GM21381 (cell line): ENCODE data around the gene EGLN3.

ENCODE experiments used
- ATAC-seq: cut with Tn5 transposase; IDR thresholded peaks from one replicate; pipeline ENCODE4 v1.9.1; 2021; ENCODE audit warnings: mild to moderate bottlenecking, moderate library complexity; ENCODE audit not compliant: unreplicated experiment

The EGLN3 gene

DNA sequence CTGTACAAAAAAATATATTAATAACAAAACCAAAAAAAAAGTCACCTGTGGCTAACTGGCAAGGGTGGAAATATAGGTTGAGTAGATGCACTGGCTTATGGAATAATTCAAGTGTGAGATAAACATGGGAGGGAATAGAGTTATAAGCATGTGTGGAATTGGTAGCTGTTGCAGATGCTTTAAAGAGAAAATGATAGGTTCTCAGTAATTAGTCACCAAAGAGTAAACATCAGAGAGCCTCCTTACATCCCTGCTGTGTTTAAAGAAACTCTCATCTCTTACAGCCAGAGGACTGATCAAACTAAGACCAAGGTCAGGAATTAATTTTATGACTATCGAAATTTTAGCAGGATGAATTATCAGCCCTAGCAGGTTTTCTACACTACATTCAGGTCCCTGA lies 70.5 kb downstream of the EGLN3 start:
- ATAC-seq = no peak

DNA sequence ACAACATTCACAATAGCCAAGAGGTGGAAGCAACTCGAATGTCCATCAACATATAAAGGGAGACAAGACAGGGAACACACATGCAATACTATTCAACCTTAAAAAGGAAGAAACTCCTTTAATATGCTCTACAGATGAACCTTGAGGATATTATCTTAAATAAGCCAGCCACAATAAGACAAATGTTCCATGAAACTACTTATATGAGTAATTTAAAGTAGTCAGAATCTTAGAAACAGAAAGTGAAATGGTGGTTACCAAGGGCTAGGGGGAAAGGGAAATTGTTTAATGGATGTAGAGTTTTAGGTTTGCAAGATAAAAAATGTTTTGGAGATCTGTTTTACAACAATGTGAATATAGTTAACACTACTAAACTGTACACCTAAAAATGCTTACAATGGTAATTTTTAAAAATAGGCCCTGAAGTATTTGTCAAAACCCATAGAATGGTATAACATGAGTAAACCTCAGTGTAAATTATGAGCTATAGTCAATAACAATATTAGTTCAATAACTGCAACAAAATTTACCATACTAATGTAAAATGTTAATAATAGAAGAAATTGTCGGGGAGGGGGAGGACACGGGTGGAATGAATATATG lies 71.1 kb downstream of the EGLN3 start:
- ATAC-seq = no peak

DNA sequence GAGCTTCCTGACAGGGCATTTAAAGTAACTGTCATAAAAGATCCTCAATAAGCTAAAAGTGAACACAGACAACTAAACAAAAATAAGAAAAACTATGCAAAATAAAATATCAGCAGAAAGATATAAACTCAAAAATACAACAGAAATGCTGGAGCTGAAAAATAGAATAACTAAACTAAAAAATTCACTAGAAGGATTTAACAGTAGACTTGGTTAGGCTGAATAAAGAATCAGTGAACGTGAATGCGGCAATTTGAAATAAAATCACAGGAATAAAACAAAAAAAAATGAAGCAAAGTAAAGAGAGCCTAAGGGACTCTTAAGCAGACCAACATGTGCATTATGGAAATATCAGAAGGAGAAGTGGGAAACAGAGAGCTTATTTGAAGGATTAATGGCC lies 74.6 kb downstream of the EGLN3 start:
- no peak for ATAC-seq
